Activated CD8-positive, alpha-beta T cell treated with anti-CD3 and anti-CD28 coated beads for 36 hours (primary cell): ENCODE results near the gene BPIFA1. TPM values are rescaled to one million over a fixed set of nuclear protein-coding genes. Genes with fewer than 3 reads are reported as not detected.
A peak's percentile ranks its signal among the peaks of the same experiment; 100 is the strongest.

Experiments used
- ATAC-seq: fragments of 200-7000 bp; cut with Tn5 transposase; one replicate; pipeline ENCODE4 v1.10.0; 2021; ENCODE audit warnings: mild to moderate bottlenecking, moderate library complexity
- CTCF ChIA-PET: fragments of 350-600 bp; sonication (Branson Sonifier 250); formaldehyde crosslinking; loops from one replicate; lab custom pipeline; 2021; ENCODE audit warnings: antibody characterized with exemption; lab: Charles Lee
- POLR2A ChIA-PET: fragments of 350-600 bp; sonication (Branson Sonifier 250); formaldehyde crosslinking; loops from one replicate; lab custom pipeline; 2021; ENCODE audit warnings: antibody characterized with exemption; lab: Charles Lee
- DNase-seq: peaks from one replicate; pipeline ENCODE4 v3.0.0-alpha.2; 2020
- H3K27ac Mint-ChIP-seq: one replicate; pipeline ENCODE4 v1.8.0; 2021; ENCODE audit warnings: mild to moderate bottlenecking, mixed read lengths
- H3K27me3 Mint-ChIP-seq: one replicate; pipeline ENCODE4 v1.8.0; 2021; ENCODE audit warnings: mixed read lengths
- H3K36me3 Mint-ChIP-seq: one replicate; pipeline ENCODE4 v1.8.0; 2021; ENCODE audit warnings: low read depth, mixed read lengths
- H3K4me1 Mint-ChIP-seq: one replicate; pipeline ENCODE4 v1.8.0; 2021; ENCODE audit warnings: low read depth, mixed read lengths
- H3K4me3 Mint-ChIP-seq: one replicate; pipeline ENCODE4 v1.8.0; 2021; ENCODE audit warnings: mild to moderate bottlenecking, moderate library complexity, mixed read lengths
- H3K9me3 Mint-ChIP-seq: one replicate; pipeline ENCODE4 v1.8.0; 2021; ENCODE audit warnings: mixed read lengths
- CTCF ChIP-seq: fragments of 200-600 bp; IDR thresholded peaks from one replicate; pipeline ENCODE4 v1.8.0; 2022; ENCODE audit warnings: antibody characterized with exemption, mild to moderate bottlenecking
- intact Hi-C: fragments of 100-400 bp; cut with micrococcal nuclease; formaldehyde crosslinking; loops from one replicate; pipeline ENCODE4 v1.10.0; 2022
- total RNA-seq, 2 experiments: library from RNA; stranded (reverse); gene quantifications; one replicate each; pipeline ENCODE4 v1.2.3, GENCODE V29; 2021

BPIFA1 gene
- total RNA-seq, 2 experiments from 2014 or later, result not detected

GRCh38 chr20:33285861-33286495, 50.2 kb downstream of the BPIFA1 start:
- CTCF ChIA-PET, result interaction anchor here (1.5 kb wide), 1 partner anchor 27 kb away, joined by 3 read pairs; no protein-coding TSS in a partner anchor
- H3K27ac Mint-ChIP-seq, result no peak overlapping the region
- TF ChIP-seq CTCF, result no peak
- DNase-seq (no peak), ATAC-seq (no peak)
- no peaks in the 10 kb centered on the region for H3K36me3 Mint-ChIP-seq
- no peaks in the 10 kb centered on the region for H3K27me3 Mint-ChIP-seq
- POLR2A ChIA-PET, result no interaction called here
- H3K4me3 Mint-ChIP-seq, result no peak overlapping the region
- intact Hi-C loops, result no loop called here
- no peaks in the 10 kb centered on the region for H3K4me1 Mint-ChIP-seq
- no peaks in the 10 kb centered on the region for H3K9me3 Mint-ChIP-seq

- H3K27ac Mint-ChIP-seq, result no peak overlapping the region
- ATAC-seq (no peak), DNase-seq (no peak)
- H3K27me3 Mint-ChIP-seq, result no peaks in the 10 kb centered on the region
- H3K9me3 Mint-ChIP-seq, result no peaks in the 10 kb centered on the region
- H3K4me3 Mint-ChIP-seq, result no peak overlapping the region
- H3K4me1 Mint-ChIP-seq, result no peaks in the 10 kb centered on the region
- intact Hi-C loops, result no loop called here
- TF ChIP-seq CTCF, result no peak
- POLR2A ChIA-PET, result no interaction called here
- CTCF ChIA-PET, result interaction anchor here (1.6 kb wide), 1 partner anchor 11 kb away, joined by 5 read pairs; no protein-coding TSS in a partner anchor
- no peaks in the 10 kb centered on the region for H3K36me3 Mint-ChIP-seq
Observed at GRCh38 chr20:33287884-33288283, 52.1 kb downstream of the BPIFA1 start.

GRCh38 chr20:33290852-33291251, 55.1 kb downstream of the BPIFA1 start:
- Mint-ChIP-seq H3K27me3 (no peaks in the 10 kb centered on the region), H3K9me3 (no peaks in the 10 kb centered on the region), H3K36me3 (no peaks in the 10 kb centered on the region), H3K4me1 (no peaks in the 10 kb centered on the region), H3K27ac (no peak overlapping the region), H3K4me3 (no peak overlapping the region)
- intact Hi-C loops, result loop anchor here (10.0 kb wide), 2 partner anchors 186 to 386 kb away; no protein-coding TSS in a partner anchor
- ChIA-PET CTCF (interaction anchor here (0.8 to 4.0 kb wide), 6 partner anchors 11 to 200 kb away, joined by 3 to 36 read pairs (median 9); no protein-coding TSS in a partner anchor), POLR2A (no interaction called here)
- DNase-seq, result no peak
- ATAC-seq, result no peak
- no peak for TF ChIP-seq CTCF

GRCh38 chr20:33291416-33291815, 55.6 kb downstream of the BPIFA1 start:
- ChIA-PET POLR2A (no interaction called here), CTCF (interaction anchor here (0.6 to 4.0 kb wide), 14 partner anchors 11 to 395 kb away, joined by 3 to 36 read pairs (median 5); no protein-coding TSS in a partner anchor)
- no peaks in the 10 kb centered on the region for H3K36me3 Mint-ChIP-seq
- no peak for ATAC-seq
- H3K4me1 Mint-ChIP-seq, result no peaks in the 10 kb centered on the region
- H3K4me3 Mint-ChIP-seq, result no peak overlapping the region
- DNase-seq, result no peak
- TF ChIP-seq CTCF, result no peak
- intact Hi-C loops, result loop anchor here (10.0 kb wide), 2 partner anchors 187 to 387 kb away; no protein-coding TSS in a partner anchor
- H3K27ac Mint-ChIP-seq, result no peak overlapping the region
- no peaks in the 10 kb centered on the region for H3K9me3 Mint-ChIP-seq
- H3K27me3 Mint-ChIP-seq, result no peaks in the 10 kb centered on the region

- no peaks in the 10 kb centered on the region for H3K36me3 Mint-ChIP-seq
- intact Hi-C loops, result loop anchor here (10.0 kb wide), 2 partner anchors 187 to 387 kb away; no protein-coding TSS in a partner anchor
- H3K27me3 Mint-ChIP-seq, result no peaks in the 10 kb centered on the region
- TF ChIP-seq CTCF, result peak; percentile 99
- H3K27ac Mint-ChIP-seq, result no peak overlapping the region
- POLR2A ChIA-PET, result no interaction called here
- no peaks in the 10 kb centered on the region for H3K4me1 Mint-ChIP-seq
- peak; percentile 78 for DNase-seq
- no peaks in the 10 kb centered on the region for H3K9me3 Mint-ChIP-seq
- no peak overlapping the region for H3K4me3 Mint-ChIP-seq
- ATAC-seq, result peak; percentile 60
- CTCF ChIA-PET, result interaction anchor here (0.6 to 4.0 kb wide), 20 partner anchors 10 to 502 kb away, joined by 3 to 36 read pairs (median 4); no protein-coding TSS in a partner anchor
Observed at GRCh38 chr20:33291830-33292355, 56.1 kb downstream of the BPIFA1 start.
